ENCODE measurements around the gene QPCTL. TPM values are rescaled to one million over a fixed set of nuclear protein-coding genes. Genes with fewer than 3 reads are reported as not detected.

Gene QPCTL
- total and polyA plus RNA-seq, 2 of the 4 experiments (the other 2 are of a cell fraction), result 6.6 to 11.5 TPM

DNA sequence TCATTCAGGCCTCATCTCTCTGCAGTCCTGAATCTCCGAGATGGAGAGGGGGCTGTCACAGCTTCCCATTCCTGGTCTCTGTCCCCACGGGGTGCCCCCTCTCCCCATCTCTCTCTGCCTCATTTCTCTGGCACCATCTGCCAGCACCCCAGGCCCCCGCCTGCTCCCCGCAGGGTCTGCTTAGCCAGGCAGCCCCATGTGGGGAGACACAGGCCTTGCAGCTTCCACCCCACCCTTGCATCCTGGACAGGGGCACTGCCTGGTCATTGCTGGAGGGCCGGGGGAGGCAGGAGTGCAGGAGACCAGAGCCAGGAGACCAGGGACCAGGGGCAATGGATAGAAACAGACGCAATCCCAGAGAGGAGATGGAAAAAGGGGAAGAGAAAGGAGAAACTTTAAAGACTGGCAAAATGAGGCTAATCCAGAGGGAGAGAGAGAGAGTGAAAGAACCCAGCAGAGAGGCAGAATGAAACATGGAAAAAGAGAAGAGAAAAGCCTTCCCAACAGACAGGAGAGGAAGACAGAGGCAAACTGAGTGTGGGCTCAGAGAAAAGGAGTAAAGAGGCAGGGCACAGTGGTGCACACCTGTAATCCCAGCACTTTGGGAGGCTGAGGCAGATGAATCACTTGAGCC is 33.3 kb upstream of the QPCTL start:
- Histone ChIP-seq H2BK15ac (ENCODE audit: low read depth, low read length) (no peak overlapping the region), H3K4me2 (ENCODE audit: low read depth, low read length) (no peak overlapping the region), H3K18ac (ENCODE audit: low read depth, low read length) (no peak overlapping the region), H2BK120ac (ENCODE audit: low read depth, low read length) (no peak overlapping the region), H3K4ac (ENCODE audit: low read depth, low read length) (no peak overlapping the region), H3K9ac (ENCODE audit: low read depth, low read length) (no peak overlapping the region), H3K27ac (ENCODE audit: insufficient read depth, low read length) (no peak overlapping the region), H4K5ac (ENCODE audit: low read depth, low read length) (no peak overlapping the region), H3K4me3 (ENCODE audit: insufficient read depth, low read depth, low read length) (no peak overlapping the region), H3K14ac (replicated peaks; ENCODE audit: low read depth, low read length) (no peak overlapping the region), H3K79me1 (ENCODE audit: low read depth in 1 of 2, low read length in 2 of 2) (no peaks in the 10 kb centered on the region), H2AK5ac (ENCODE audit: low read depth, low read length) (no peak overlapping the region), H2BK20ac (ENCODE audit: low read depth, low read length) (no peak overlapping the region), H2AK9ac (replicated peaks; ENCODE audit: low read depth, low read length, poor library complexity) (no peak overlapping the region), H3K27me3 (ENCODE audit: control insufficient read depth, insufficient read depth, low read length) (peaks cover 32% of the 10 kb centered on the region), H3K56ac (ENCODE audit: extremely low read depth, insufficient read depth, low read length) (no peak overlapping the region), H3K36me3 (ENCODE audit: control insufficient read depth, insufficient read depth, low read length) (no peaks in the 10 kb centered on the region), H3K4me1 (ENCODE audit: control insufficient read depth, insufficient read depth, low read length) (no peaks in the 10 kb centered on the region), H2BK5ac (ENCODE audit: low read depth, low read length, poor library complexity, severe bottlenecking) (no peak overlapping the region), H4K20me1 (ENCODE audit: insufficient read depth, low read length) (no peaks in the 10 kb centered on the region), H3K9me1 (ENCODE audit: insufficient read depth, low read length) (no peaks in the 10 kb centered on the region), H2AFZ (replicated peaks; ENCODE audit: low read length, poor library complexity) (no peak overlapping the region), H3K9me3 (ENCODE audit: control insufficient read depth, insufficient read depth, low read length) (no peaks in the 10 kb centered on the region), H3K23ac (ENCODE audit: low read depth, low read length) (no peak overlapping the region), H4K91ac (ENCODE audit: insufficient read depth, low read depth, low read length) (no peak overlapping the region), H4K8ac (ENCODE audit: low read depth in 2 of 2, low read length in 2 of 2) (no peak overlapping the region)
- in situ Hi-C loops (cut with MboI; ENCODE audit: low sequenced_read_pairs) (no loop called here), dilution Hi-C loops (cut with HindIII; ENCODE audit: low sequenced_read_pairs, unreplicated experiment) (no loop called here), intact Hi-C loops (cut with micrococcal nuclease) (no loop called here)
- no peak for TF ChIP-seq BHLHE40 (IDR thresholded peaks at IDR 0.05; ENCODE audit: low read depth, low read length)
- TF ChIP-seq, protein P1, sequence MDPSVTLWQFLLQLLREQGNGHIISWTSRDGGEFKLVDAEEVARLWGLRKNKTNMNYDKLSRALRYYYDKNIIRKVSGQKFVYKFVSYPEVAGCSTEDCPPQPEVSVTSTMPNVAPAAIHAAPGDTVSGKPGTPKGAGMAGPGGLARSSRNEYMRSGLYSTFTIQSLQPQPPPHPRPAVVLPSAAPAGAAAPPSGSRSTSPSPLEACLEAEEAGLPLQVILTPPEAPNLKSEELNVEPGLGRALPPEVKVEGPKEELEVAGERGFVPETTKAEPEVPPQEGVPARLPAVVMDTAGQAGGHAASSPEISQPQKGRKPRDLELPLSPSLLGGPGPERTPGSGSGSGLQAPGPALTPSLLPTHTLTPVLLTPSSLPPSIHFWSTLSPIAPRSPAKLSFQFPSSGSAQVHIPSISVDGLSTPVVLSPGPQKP (IDR thresholded peaks at IDR 0.05; ENCODE audit: borderline replicate concordance, low read depth, low read length), result no peak
- CTCF ChIA-PET, result interaction anchor here (0.7 kb wide), 1 partner anchor 9 kb away, joined by 3 read pairs; no protein-coding TSS in a partner anchor
- ATAC-seq (ENCODE audit: low read depth), result no peak
- POLR2A ChIA-PET (ENCODE audit: unreplicated experiment), result no interaction called here
- no CpG with 5 or more reads among the region's 6 CpGs for WGBS, 2 experiments (ENCODE audit: extremely low coverage in 2 of 2, insufficient read length in 1 of 2)
- BruUV-seq (replicated peaks), result no TSS peak
- DNase-seq, result no peak

All from IMR-90 (cell line).